HepG2 (cell line): Measurements from ENCODE around the gene TSHZ2. TPM values are rescaled to one million over a fixed set of nuclear protein-coding genes. Genes with fewer than 3 reads are reported as not detected.

Experiments used
- ATAC-seq: fragments of 200-7000 bp; cut with Tn5 transposase; 3 replicates; pipeline ENCODE4 v1.9.1; 2020; ENCODE audit warnings: mild to moderate bottlenecking, moderate library complexity
- BruUV-seq: library from RNA; stranded (reverse); fragments of 400-500 nt; replicated peaks from 2 replicates; lab custom pipeline; 2021; lab: Mats Ljungman, UMichigan
- CTCF ChIA-PET: fragments of 300-600 bp; formaldehyde crosslinking; extraction: SDS; loops from one replicate; lab custom pipeline; 2021; ENCODE audit warnings: low total read pairs, inconsistent platforms, low intra/inter-chr PET ratio; lab: Yijun Ruan, JAX
- POLR2A ChIA-PET: fragments of 350-600 bp; sonication (Branson Sonifier 250); formaldehyde crosslinking; loops from one replicate; lab custom pipeline; 2020; ENCODE audit warnings: antibody characterized with exemption, inconsistent platforms; lab: Yijun Ruan, JAX
- DNase-seq: peaks from one replicate; pipeline ENCODE4 v3.0.0-alpha.2; 2015; ENCODE audit warnings: low spot score
- FAIRE-seq: peaks from 3 replicates; lab custom pipeline; 2011; peaks lifted over from hg19 to GRCh38; lab: Jason Lieb, UNC
- H2AFZ ChIP-seq: one replicate; pipeline ENCODE4 v1.6.1; 2011; ENCODE audit warnings: low read length, inconsistent platforms
- H3K27ac ChIP-seq: fragments of 300-600 bp; 3 replicates; pipeline ENCODE4 v1.8.0; 2011; ENCODE audit warnings: mixed run types, mild to moderate bottlenecking, mixed read lengths, low read length, inconsistent platforms; ENCODE audit not compliant: insufficient read depth; ENCODE audit errors: extremely low read length
- H3K27me3 ChIP-seq, 2 experiments: fragments of 200-600 bp in 1 of 2; 2 replicates in 1 of 2; 3 replicates in 1 of 2; pipeline versions ENCODE4 v1.6.0 to v1.8.0; 2011; ENCODE audit warnings: low read length in 2 of 2, mild to moderate bottlenecking in 2 of 2, moderate library complexity in 2 of 2, inconsistent platforms in 1 of 2; ENCODE audit not compliant: insufficient read depth in 2 of 2, control insufficient read depth in 1 of 2
- H3K36me3 ChIP-seq, 2 experiments: fragments of 200-600 bp in 1 of 2; replicated peaks in 1 of 2; 2 replicates in 1 of 2; 3 replicates in 1 of 2; pipeline versions ENCODE4 v1.5.1 to v1.8.0; 2011; ENCODE audit warnings: low read length in 2 of 2, inconsistent platforms in 1 of 2; ENCODE audit not compliant: insufficient read depth in 2 of 2, control insufficient read depth in 1 of 2
- H3K4me1 ChIP-seq: 2 replicates; pipeline ENCODE4 v1.5.1; 2012; ENCODE audit warnings: low read length, inconsistent platforms; ENCODE audit not compliant: insufficient read depth
- H3K4me2 ChIP-seq: 2 replicates; pipeline ENCODE4 v1.6.0; 2011; ENCODE audit warnings: low read depth, low read length, inconsistent platforms
- H3K4me3 ChIP-seq, 3 experiments: fragments of 200-600 bp in 1 of 3; sonication (generic), shearing (Covaris generic) in 1 of 3; replicated peaks in 1 of 3; 2 replicates each; pipeline ENCODE4 v1.5.1; 2011 to 2016; ENCODE audit warnings: low read length in 3 of 3, inconsistent platforms in 2 of 3, low read depth in 2 of 3, mild to moderate bottlenecking in 2 of 3, control low read depth in 1 of 3, mixed read lengths in 1 of 3; ENCODE audit not compliant: insufficient read depth in 1 of 3
- H3K79me2 ChIP-seq: one replicate; pipeline ENCODE4 v1.6.1; 2011; ENCODE audit warnings: low read length, inconsistent platforms; ENCODE audit not compliant: insufficient read depth
- H3K9ac ChIP-seq: 2 replicates; pipeline ENCODE4 v1.6.0; 2011; ENCODE audit warnings: mild to moderate bottlenecking, low read depth, low read length, inconsistent platforms; ENCODE audit not compliant: insufficient read depth
- H3K9me3 ChIP-seq: 2 replicates; pipeline ENCODE4 v1.5.1; 2012; ENCODE audit warnings: mild to moderate bottlenecking, low read length
- H4K20me1 ChIP-seq: 2 replicates; pipeline ENCODE4 v1.6.0; 2011; ENCODE audit warnings: inconsistent platforms, mild to moderate bottlenecking, low read length, moderate library complexity; ENCODE audit not compliant: insufficient read depth
- GTF3A ChIP-seq: sonication (generic); formaldehyde crosslinking; conservative IDR thresholded peaks from 2 replicates; pipeline ENCODE4 v1.4.0; 2020; ENCODE audit warnings: mild to moderate bottlenecking, missing genetic modification reagents
- MAX ChIP-seq: IDR thresholded peaks from 2 replicates; pipeline ENCODE4 v1.6.1; 2012; ENCODE audit warnings: inconsistent platforms
- SAP130 ChIP-seq: IDR thresholded peaks from 2 replicates; pipeline ENCODE4 v1.6.1; 2016; ENCODE audit warnings: low read depth
- ZNF510 ChIP-seq: sonication (generic); formaldehyde crosslinking; IDR thresholded peaks from 2 replicates; pipeline ENCODE4 v1.4.0; 2020; ENCODE audit warnings: low read depth, mild to moderate bottlenecking, missing genetic modification reagents
- ZNF629 ChIP-seq: sonication (generic); formaldehyde crosslinking; conservative IDR thresholded peaks from 2 replicates; pipeline ENCODE4 v1.5.0; 2020; ENCODE audit warnings: missing genetic modification reagents
- WGBS: methylation state at CpG from one replicate; pipeline ENCODE4 v1.1.6; 2017; ENCODE audit warnings: low lambda C conversion rate; 5-methylcytosine and 5-hydroxymethylcytosine counted together
- in situ Hi-C: cut with HindIII; loops from 2 replicates; pipeline ENCODE4 v1.10.0; 2017; ENCODE audit warnings: low pct_unique_long_range_greater_than_20kb; ENCODE audit not compliant: extremely low pct_ligation_motif_present
- intact Hi-C: fragments of 100-400 bp; cut with micrococcal nuclease; formaldehyde crosslinking; loops from one replicate; pipeline ENCODE4 v1.10.0; 2022; ENCODE audit not compliant: unreplicated experiment
- polyA plus RNA-seq, 8 experiments: library from polyadenylated mRNA; depleted of rRNA in 3 of 8; stranded (reverse) in 7 of 8; unstranded in 1 of 8; fragments of >200 nt; fragmentation: Illumina TruSeq in 4 of 8; extraction: Trizol in 4 of 8; gene quantifications; 2 replicates each; pipeline versions ENCODE4 v1.2.1 to v1.2.3, GENCODE V29; 2011 to 2016; ENCODE audit warnings: low read depth in 4 of 8, missing spikeins in 1 of 8, mixed read lengths in 1 of 8; ENCODE audit not compliant: insufficient read depth in 1 of 8
- total RNA-seq, 5 experiments: library from RNA; depleted of rRNA; stranded (reverse); fragments of >200 nt; fragmentation: Illumina TruSeq; extraction: Trizol; gene quantifications; 2 replicates each; pipeline ENCODE4 v1.2.3, GENCODE V29; 2016; ENCODE audit warnings: low read depth in 1 of 5
- TF ChIP-seq, protein P1 (sequence below): sonication (generic); formaldehyde crosslinking; IDR thresholded peaks from 2 replicates; pipeline ENCODE4 v1.5.0; 2020; ENCODE audit warnings: missing genetic modification reagents
- TF ChIP-seq, protein P2 (sequence below): sonication (generic); formaldehyde crosslinking; IDR thresholded peaks from 2 replicates; pipeline ENCODE4 v1.8.0; 2022; ENCODE audit warnings: mild to moderate bottlenecking, missing genetic modification reagents, moderate library complexity

TSHZ2 gene
- total and polyA plus RNA-seq, 2 of the 13 experiments (the other 11 are each of a cell fraction or from before 2014, with no cell fraction given): 0.01 TPM; not detected in 1

DNA sequence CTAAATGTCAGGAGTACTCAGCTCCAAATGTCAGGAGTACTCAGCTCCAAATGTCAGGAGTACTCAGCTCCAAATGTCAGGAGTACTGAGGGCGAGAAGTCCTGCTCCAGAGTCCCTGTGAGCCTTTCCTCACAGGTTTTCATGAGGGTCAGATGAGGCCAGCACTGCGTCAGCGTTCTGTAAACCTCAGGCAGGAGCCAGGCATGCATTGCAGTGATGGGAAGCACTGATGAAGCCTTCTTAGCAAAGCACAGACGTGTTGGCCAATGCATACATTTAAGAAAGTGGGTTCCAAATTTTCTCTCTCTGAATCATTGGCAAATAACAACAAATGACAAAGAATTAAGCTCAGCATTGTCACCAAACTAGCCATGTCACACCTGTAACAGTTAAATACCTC is 366.6 kb downstream of the TSHZ2 start:
- BruUV-seq: no TSS peak
- POLR2A ChIA-PET: no interaction called here

GRCh38 chr20:53342429-53342828 is 370.3 kb downstream of the TSHZ2 start:
- Histone ChIP-seq H3K79me2 (no peaks in the 10 kb centered on the region), H3K27me3 (no peaks in the 10 kb centered on the region; a peak in 2 of 5 replicates), H3K9me3 (no peaks in the 10 kb centered on the region), H3K4me2 (no peak overlapping the region), H3K27ac (no peak overlapping the region), H2AFZ (no peak overlapping the region), H3K4me1 (no peaks in the 10 kb centered on the region), H3K9ac (no peak overlapping the region), H3K4me3 (no peak overlapping the region), H4K20me1 (no peaks in the 10 kb centered on the region), H3K36me3 (no peaks in the 10 kb centered on the region)
- ATAC-seq (no peak), FAIRE-seq (peak; percentile 30), DNase-seq (no peak)
- TF ChIP-seq ZNF629 (CRISPR knock-in tag) (peak; percentile 65), MAX (no peak), SAP130 (CRISPR knock-in tag) (no peak), ZNF510 (CRISPR knock-in tag) (no peak)
- TF ChIP-seq, protein P1, sequence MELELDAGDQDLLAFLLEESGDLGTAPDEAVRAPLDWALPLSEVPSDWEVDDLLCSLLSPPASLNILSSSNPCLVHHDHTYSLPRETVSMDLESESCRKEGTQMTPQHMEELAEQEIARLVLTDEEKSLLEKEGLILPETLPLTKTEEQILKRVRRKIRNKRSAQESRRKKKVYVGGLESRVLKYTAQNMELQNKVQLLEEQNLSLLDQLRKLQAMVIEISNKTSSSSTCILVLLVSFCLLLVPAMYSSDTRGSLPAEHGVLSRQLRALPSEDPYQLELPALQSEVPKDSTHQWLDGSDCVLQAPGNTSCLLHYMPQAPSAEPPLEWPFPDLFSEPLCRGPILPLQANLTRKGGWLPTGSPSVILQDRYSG: no peak
- no TSS peak for BruUV-seq
- in situ Hi-C loops (no loop called here), intact Hi-C loops (no loop called here)
- 58% methylated on average over 6 of the region's 6 CpGs for WGBS
- ChIA-PET POLR2A (no interaction called here), CTCF (no interaction called here)

More for the DNA sequence above, 366.6 kb downstream of the TSHZ2 start:
- FAIRE-seq (no peak), ATAC-seq (no peak), DNase-seq (no peak)
- H3K4me1 ChIP-seq: no peaks in the 10 kb centered on the region
- H3K36me3 ChIP-seq: no peaks in the 10 kb centered on the region
- intact Hi-C loops: no loop called here
- H3K4me3 ChIP-seq: no peak overlapping the region
- no peaks in the 10 kb centered on the region for H3K9me3 ChIP-seq
- H3K79me2 ChIP-seq: no peaks in the 10 kb centered on the region
- H3K27me3 ChIP-seq: no peaks in the 10 kb centered on the region; a peak in 1 of 5 replicates
- no peak overlapping the region for H3K27ac ChIP-seq
- 29% methylated on average over 4 of the region's 4 CpGs for WGBS
- TF ChIP-seq GTF3A (CRISPR knock-in tag): no peak
- TF ChIP-seq, protein P2, sequence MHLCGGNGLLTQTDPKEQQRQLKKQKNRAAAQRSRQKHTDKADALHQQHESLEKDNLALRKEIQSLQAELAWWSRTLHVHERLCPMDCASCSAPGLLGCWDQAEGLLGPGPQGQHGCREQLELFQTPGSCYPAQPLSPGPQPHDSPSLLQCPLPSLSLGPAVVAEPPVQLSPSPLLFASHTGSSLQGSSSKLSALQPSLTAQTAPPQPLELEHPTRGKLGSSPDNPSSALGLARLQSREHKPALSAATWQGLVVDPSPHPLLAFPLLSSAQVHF (CRISPR knock-in tag): 0 out of 2 replicates have a peak, but pooled peaks have one; percentile 1
- no peaks in the 10 kb centered on the region for H4K20me1 ChIP-seq
- no peak overlapping the region for H3K9ac ChIP-seq
- H2AFZ ChIP-seq: no peak overlapping the region
- CTCF ChIA-PET: no interaction called here
- in situ Hi-C loops: no loop called here
- no peak overlapping the region for H3K4me2 ChIP-seq
